Activated CD4-positive, CD25-positive, alpha-beta regulatory T cell (primary cell): ENCODE data around the gene ACAA2.
"Not testable (repeated sequence)": the region's sequence is repeated elsewhere in the genome, so short reads cannot be mapped to it uniquely, and the experiment has no call there.

ENCODE experiments used
- DNase-seq, 4 experiments: peaks; one replicate each; lab custom pipeline; 2025; lab: John Stamatoyannopoulos, UW

ACAA2 gene

GRCh38 chr18:49812286-49813068, 856 bp downstream of the ACAA2 start:
- DNase-seq, result no peak

- no peak for DNase-seq
Measured at GRCh38 chr18:49811151-49811938, 2.0 kb downstream of the ACAA2 start.

DNA sequence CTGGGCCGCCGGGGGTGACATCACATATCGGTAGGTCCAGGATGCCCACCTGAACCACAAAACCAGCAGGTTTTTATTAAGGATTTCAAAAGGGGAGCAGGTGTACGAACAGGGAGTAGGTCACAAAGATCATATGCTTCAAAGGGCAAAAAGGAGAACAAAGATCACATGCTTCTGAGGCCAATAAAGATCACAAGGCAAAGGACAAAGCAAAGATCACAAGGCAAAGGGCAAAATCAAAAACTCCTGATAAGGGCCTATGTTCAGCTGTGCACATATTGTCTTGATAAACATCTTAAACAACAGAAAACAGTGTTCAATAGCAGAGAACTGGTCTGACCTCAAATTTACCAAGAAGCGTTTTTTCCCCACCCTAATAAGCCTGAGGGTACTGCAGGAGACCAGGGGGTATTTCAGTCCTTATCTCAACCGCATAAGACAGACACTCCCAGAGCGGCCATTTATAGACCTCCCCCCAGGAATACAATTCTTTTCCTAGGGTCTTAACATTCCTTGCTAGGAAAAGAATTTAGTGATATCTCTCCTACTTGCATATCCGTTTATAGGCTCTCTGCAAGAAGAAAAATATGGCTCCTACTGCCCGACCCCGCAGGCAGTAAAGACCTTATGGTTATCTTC, 4.7 kb downstream of the ACAA2 start:
- DNase-seq, result not testable (repeated sequence)

GRCh38 chr18:49804096-49804495, 9.2 kb downstream of the ACAA2 start:
- no peak for DNase-seq

GRCh38 chr18:49802623-49803022, 10.7 kb downstream of the ACAA2 start:
- DNase-seq, result no peak

DNA sequence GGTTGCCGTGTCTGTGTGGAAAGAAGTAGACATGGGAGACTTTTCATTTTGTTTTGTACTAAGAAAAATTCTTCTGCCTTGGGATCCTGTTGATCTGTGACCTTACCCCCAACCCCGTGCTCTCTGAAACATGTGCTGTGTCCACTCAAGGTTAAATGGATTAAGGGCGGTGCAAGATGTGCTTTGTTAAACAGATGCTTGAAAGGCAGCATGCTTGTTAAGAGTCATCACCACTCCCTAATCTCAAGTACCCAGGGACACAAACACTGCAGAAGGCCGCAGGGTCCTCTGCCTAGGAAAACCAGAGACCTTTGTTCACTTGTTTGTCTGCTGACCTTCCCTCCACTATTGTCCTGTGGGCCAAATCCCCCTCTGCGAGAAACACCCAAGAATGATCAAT, 12.8 kb downstream of the ACAA2 start:
- not testable (repeated sequence) for DNase-seq

DNA sequence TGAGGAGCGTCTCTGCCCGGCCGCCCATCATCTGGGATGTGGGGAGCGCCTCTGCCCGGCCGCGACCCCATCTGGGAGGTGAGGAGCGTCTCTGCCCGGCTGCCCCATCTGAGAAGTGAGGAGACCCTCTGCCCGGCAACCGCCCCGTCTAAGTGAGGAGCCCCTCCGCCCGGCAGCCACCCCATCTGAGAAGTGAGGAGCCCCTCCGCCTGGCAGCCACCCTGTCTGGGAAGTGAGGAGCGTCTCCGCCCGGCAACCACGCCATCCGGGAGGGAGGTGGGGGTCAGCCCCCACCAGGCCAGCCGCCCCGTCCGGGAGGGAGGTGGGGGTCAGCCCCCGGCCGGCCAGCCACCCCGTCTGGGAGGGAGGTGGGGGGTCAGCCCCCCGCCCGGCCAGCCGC, 13.5 kb downstream of the ACAA2 start:
- DNase-seq, result not testable (repeated sequence)

GRCh38 chr18:49798001-49798400, 15.3 kb downstream of the ACAA2 start:
- DNase-seq, result no peak

GRCh38 chr18:49795612-49796552, 17.5 kb downstream of the ACAA2 start:
- no peak for DNase-seq

GRCh38 chr18:49794743-49795142, 18.6 kb downstream of the ACAA2 start:
- DNase-seq, result no peak

DNA sequence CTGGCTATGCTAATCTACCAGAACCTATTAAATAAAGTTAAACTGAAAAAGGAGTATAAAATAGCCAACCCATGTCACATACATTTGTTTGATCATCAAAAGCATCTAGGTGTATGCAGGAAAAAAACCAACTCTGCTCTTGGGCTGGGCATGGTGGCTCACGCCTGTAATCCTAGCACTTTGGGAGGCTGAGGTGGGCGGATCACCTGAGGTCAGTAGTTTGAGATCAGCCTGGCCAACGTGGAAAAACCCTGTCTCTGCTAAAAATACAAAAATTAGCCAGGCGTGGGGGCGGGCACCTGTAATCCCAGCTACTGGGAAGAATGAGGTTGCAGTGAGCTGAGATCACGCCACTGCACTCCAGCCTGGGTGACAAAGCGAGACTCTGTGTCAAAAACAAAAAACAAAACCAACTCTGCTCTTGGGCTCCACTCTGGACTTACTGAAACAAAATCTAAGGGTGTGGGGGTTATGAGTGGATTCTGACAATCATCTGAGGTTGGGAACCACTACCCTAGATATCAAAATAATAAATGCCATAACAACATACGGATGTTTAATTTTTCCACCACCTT, 23.7 kb downstream of the ACAA2 start:
- DNase-seq, result not testable (repeated sequence)

DNA sequence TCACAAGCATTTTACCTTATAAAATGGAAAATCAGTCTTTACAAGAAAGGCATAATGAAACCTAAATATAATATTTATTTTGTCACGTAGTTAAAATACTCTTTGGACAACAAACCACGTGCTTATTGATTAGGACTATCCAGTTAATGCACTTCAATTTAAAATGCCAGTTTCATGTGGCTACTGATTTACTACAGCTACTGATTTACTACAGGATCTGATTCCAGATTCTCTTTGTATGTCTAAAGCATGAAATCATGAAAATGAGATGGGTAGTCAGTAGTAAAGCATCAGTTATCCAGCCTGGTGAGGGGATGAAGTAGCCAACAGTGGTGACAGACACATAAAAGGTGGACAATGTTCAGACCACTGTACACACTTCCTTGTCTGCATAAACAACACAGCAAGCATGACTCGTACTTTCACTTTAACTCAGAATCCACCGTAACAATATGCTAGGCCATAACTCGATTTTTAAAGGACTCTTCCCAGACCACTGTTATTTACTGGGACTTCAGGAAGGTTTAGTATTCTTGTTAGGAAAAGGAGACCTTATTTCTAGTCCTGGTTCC, 24.9 kb downstream of the ACAA2 start:
- no peak for DNase-seq

DNA sequence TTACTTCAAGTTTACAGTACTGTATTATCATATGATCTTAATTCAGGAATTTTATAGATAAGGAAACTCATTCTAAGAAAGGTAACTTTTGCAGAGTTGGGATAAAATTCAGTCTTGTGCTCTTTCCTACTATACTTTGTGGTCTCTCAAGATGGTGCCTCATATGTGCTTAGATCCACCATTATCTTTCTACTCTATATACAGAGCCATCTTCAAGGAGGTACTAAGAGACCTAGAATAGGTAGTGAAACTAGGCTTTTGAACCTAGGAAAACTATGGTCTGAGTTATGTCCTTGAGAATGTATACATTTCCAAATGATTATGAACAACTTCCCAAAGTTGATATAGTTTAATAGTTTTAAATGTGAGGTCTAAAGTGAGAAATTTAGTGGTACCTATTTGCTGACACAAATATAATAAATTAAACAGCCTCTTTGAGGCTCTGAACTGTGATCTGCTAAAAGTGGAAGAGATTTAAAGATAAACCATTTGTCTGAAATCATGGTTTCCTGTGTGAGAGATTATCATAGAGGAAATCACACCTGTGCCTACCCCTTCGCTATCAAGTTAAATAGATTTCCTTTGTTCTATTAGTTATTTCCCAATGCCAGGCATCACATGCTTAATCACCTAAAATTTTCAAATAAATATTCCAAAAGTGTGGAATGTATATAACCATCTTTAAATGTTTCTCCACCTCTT, 27.2 kb downstream of the ACAA2 start:
- DNase-seq, result no peak

DNA sequence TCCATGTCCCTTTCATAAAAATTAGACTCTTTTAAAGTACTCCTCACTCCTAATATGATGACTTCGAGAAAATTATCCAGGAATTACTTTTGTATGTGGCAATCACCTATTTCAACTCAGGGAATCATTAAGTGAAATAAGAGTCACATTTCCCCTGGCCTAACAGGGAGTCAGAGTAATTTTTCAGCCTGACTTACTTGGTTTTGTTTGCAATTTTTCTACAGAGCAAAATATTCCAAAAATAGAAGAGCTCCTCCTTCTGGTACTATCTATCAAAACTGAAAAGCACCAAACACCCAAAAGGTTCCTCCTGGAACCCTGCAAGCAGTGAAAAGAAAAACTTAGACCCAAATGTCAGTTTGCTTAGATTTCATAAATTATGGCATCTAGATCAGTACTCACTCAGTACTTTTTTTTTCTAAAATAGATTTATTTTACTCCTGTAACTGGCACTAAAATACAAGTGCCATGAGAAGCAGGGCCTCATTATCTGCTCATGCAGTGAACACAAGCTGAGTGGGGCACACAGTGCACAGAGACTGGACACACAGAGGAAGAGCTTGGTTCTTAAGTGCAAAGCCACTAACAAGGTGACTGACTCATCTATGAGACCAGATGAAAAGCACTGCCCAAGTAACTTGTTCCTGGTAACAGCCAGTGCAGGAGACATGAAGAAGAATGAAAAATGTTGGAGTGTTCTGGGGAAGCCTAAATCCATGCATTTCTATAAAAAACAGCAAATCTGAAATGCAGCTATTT, 28.7 kb downstream of the ACAA2 start:
- DNase-seq, result no peak

DNA sequence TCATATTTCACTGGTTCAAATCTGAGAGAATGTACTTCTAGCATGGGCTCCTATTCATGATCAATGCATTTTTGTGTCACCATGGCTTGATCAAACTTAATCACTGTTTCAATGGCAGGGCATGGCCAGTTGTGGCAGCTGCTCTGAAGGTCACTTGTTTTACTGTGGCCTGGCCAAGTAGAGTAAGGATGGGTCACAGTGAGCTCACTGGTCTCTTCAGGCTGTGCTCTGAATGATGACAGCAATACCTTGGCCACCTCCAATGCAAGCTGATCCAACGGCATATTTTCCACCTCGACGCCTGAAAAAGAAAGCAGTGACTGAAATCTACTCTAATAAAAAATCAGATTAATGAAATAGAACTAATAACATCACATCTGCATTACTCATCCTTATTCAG, 29.7 kb downstream of the ACAA2 start:
- DNase-seq, result not testable (repeated sequence)

GRCh38 chr18:49778826-49779465, 34.4 kb downstream of the ACAA2 start:
- no peak for DNase-seq

- no peak for DNase-seq
Measured at GRCh38 chr18:49769047-49769728, 44.1 kb downstream of the ACAA2 start.

DNA sequence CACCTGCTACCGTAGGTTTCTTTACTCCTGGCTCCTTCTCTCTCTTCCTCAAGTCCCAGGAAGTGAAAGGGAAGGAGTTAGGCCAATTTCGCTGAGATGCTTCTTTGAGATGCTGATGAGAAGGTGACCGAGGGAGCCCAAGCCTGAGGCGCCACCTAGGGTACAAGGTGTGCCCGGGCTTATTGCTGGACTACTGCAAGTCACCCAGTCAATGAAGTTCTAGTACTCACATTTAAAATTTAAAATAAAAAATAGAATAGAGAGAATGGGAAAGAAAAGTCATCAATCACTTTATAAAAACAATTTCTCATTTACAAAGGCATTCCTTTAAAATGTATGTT, 45.3 kb downstream of the ACAA2 start:
- no peak for DNase-seq
